ENCODE data around the gene TMEM17. TPM values are rescaled to one million over a fixed set of nuclear protein-coding genes. Genes with fewer than 3 reads are reported as not detected.

Gene TMEM17
- polyA plus RNA-seq, 3 donors, result 0.08 to 0.26 (median 0.10) TPM

- no peak for TF ChIP-seq CTCF (IDR thresholded peaks at IDR 0.05)
- Mint-ChIP-seq H3K4me3 (no peak overlapping the region), H3K27ac (no peak overlapping the region), H3K27me3 (ENCODE audit: low read depth in 3 of 3) (peaks cover 0 to 2% (median 0%) of the 10 kb centered on the region in 3 donors), H3K9me3 (no peaks in the 10 kb centered on the region), H3K4me1 (peaks cover 24% of the 10 kb centered on the region), H3K36me3 (no peaks in the 10 kb centered on the region)
- H3K27ac ChIP-seq (ENCODE audit: low read depth in 1 of 2, low read length in 2 of 2), result no peak overlapping the region
- intact Hi-C loops (cut with micrococcal nuclease), result no loop called here
- H3K4me1 ChIP-seq (ENCODE audit: control insufficient read depth in 1 of 2, insufficient read depth in 2 of 2, low read length in 2 of 2), result no peaks in the 10 kb centered on the region
- no peaks in the 10 kb centered on the region for H3K79me2 ChIP-seq (ENCODE audit: insufficient read depth, low read length)
- H3K4me3 ChIP-seq (replicated peaks in 1 of 3; ENCODE audit: low read depth in 2 of 3, low read length in 3 of 3), result no peak overlapping the region
- H3K9ac ChIP-seq (ENCODE audit: insufficient read depth, low read length, poor library complexity, severe bottlenecking), result no peak overlapping the region
- no peak overlapping the region for H3K4me2 ChIP-seq (replicated peaks; ENCODE audit: extremely low read depth, low read length, poor library complexity, severe bottlenecking)
- no peak overlapping the region for H2AFZ ChIP-seq (ENCODE audit: insufficient read depth, low read depth, low read length, poor library complexity, severe bottlenecking)
- H3K27me3 ChIP-seq (ENCODE audit: control insufficient read depth in 2 of 2, insufficient read depth in 2 of 2, low read length in 2 of 2), result no peaks in the 10 kb centered on the region
- H4K20me1 ChIP-seq (ENCODE audit: insufficient read depth, low read length), result no peaks in the 10 kb centered on the region
- no peaks in the 10 kb centered on the region for H3K36me3 ChIP-seq (replicated peaks in 1 of 2; ENCODE audit: control insufficient read depth in 1 of 2, insufficient read depth in 2 of 2, low read length in 2 of 2)
- DNase-seq, result no peak
- WGBS (ENCODE audit: insufficient coverage), result 54% methylated on average over 2 of the region's 6 CpGs
- H3K9me3 ChIP-seq (replicated peaks in 1 of 2; ENCODE audit: control insufficient read depth in 1 of 2, insufficient read depth in 1 of 2, low read length in 2 of 2), result no peaks in the 10 kb centered on the region
These were observed 38.9 kb downstream of the TMEM17 start for GRCh38 chr2:62467100-62467474.

- Mint-ChIP-seq H3K4me3 (no peak overlapping the region), H3K4me1 (peaks cover 24% of the 10 kb centered on the region), H3K27me3 (ENCODE audit: low read depth in 3 of 3) (peaks cover 0 to 2% (median 0%) of the 10 kb centered on the region in 3 donors), H3K27ac (no peak overlapping the region), H3K9me3 (no peaks in the 10 kb centered on the region), H3K36me3 (no peaks in the 10 kb centered on the region)
- H3K27me3 ChIP-seq (ENCODE audit: control insufficient read depth in 2 of 2, insufficient read depth in 2 of 2, low read length in 2 of 2), result no peaks in the 10 kb centered on the region
- no peaks in the 10 kb centered on the region for H3K79me2 ChIP-seq (ENCODE audit: insufficient read depth, low read length)
- H3K9me3 ChIP-seq (replicated peaks in 1 of 2; ENCODE audit: control insufficient read depth in 1 of 2, insufficient read depth in 1 of 2, low read length in 2 of 2), result no peaks in the 10 kb centered on the region
- no peaks in the 10 kb centered on the region for H4K20me1 ChIP-seq (ENCODE audit: insufficient read depth, low read length)
- H3K9ac ChIP-seq (ENCODE audit: insufficient read depth, low read length, poor library complexity, severe bottlenecking), result no peak overlapping the region
- no peak overlapping the region for H3K4me3 ChIP-seq (replicated peaks in 1 of 3; ENCODE audit: low read depth in 2 of 3, low read length in 3 of 3)
- no peaks in the 10 kb centered on the region for H3K4me1 ChIP-seq (ENCODE audit: control insufficient read depth in 1 of 2, insufficient read depth in 2 of 2, low read length in 2 of 2)
- no peak overlapping the region for H3K4me2 ChIP-seq (replicated peaks; ENCODE audit: extremely low read depth, low read length, poor library complexity, severe bottlenecking)
- no peaks in the 10 kb centered on the region for H3K36me3 ChIP-seq (replicated peaks in 1 of 2; ENCODE audit: control insufficient read depth in 1 of 2, insufficient read depth in 2 of 2, low read length in 2 of 2)
- TF ChIP-seq CTCF (IDR thresholded peaks at IDR 0.05), result no peak
- intact Hi-C loops (cut with micrococcal nuclease), result no loop called here
- WGBS (ENCODE audit: insufficient coverage), result 100% methylated on average over 2 of the region's 2 CpGs
- H3K27ac ChIP-seq (ENCODE audit: low read depth in 1 of 2, low read length in 2 of 2), result no peak overlapping the region
- H2AFZ ChIP-seq (ENCODE audit: insufficient read depth, low read depth, low read length, poor library complexity, severe bottlenecking), result no peak overlapping the region
- no peak for DNase-seq
These were observed 39.5 kb downstream of the TMEM17 start for GRCh38 chr2:62466503-62466854.

Measured in CD14-positive monocyte (primary cell).